ENCODE measurements around the gene MCF2.
A peak's percentile ranks its signal among the peaks of the same experiment; 100 is the strongest.

MCF2 gene

DNA sequence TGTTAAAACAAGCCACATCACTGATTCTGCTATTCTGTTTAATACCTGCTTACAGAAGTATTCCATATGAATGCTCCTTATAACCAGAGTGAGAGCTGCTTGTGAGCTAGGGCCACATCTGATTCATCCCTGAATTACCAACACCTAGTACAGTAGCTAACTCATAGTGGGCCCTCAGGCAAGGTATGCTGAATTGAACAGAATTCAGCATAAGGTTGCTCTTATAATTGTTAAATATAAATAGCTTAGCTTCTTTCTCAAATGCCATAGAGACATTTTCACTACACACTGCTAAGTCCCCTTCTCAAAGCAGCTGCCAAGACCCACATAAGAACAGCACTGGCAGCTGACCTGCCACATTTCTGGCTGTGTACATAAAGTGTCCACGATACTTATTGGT lies 27.0 kb upstream of the MCF2 start:
- TF ChIP-seq, protein P1, sequence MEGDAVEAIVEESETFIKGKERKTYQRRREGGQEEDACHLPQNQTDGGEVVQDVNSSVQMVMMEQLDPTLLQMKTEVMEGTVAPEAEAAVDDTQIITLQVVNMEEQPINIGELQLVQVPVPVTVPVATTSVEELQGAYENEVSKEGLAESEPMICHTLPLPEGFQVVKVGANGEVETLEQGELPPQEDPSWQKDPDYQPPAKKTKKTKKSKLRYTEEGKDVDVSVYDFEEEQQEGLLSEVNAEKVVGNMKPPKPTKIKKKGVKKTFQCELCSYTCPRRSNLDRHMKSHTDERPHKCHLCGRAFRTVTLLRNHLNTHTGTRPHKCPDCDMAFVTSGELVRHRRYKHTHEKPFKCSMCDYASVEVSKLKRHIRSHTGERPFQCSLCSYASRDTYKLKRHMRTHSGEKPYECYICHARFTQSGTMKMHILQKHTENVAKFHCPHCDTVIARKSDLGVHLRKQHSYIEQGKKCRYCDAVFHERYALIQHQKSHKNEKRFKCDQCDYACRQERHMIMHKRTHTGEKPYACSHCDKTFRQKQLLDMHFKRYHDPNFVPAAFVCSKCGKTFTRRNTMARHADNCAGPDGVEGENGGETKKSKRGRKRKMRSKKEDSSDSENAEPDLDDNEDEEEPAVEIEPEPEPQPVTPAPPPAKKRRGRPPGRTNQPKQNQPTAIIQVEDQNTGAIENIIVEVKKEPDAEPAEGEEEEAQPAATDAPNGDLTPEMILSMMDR (conservative IDR thresholded peaks at IDR 0.05; ENCODE audit: low read depth, low read length), result no peak
- no peak overlapping the region for H3K4me3 ChIP-seq (ENCODE audit: low read length)
- DNase-seq (ENCODE audit: low read depth), result no peak

DNA sequence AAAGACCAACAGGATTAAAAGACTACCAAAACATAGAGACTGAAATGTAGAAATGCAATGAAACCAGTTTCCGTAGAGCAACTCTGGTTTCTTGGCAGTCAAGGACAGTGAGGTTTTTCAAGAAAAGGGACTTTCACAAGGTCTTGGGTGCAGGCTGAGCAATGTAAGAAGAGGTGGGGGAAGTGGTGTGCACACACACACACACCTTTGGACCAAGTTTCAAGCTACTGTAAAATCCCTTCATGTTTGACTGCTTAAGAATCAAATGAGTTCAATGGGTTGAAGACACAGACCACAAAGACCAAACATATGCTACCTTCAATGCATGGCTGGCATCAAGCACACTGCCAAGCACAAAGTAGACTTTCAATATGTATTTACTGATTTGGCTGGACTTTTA lies 17.8 kb upstream of the MCF2 start:
- H3K4me3 ChIP-seq (ENCODE audit: low read length), result no peak overlapping the region
- TF ChIP-seq, protein P1 (conservative IDR thresholded peaks at IDR 0.05; ENCODE audit: low read depth, low read length), result no peak
- DNase-seq (ENCODE audit: low read depth), result no peak

DNA sequence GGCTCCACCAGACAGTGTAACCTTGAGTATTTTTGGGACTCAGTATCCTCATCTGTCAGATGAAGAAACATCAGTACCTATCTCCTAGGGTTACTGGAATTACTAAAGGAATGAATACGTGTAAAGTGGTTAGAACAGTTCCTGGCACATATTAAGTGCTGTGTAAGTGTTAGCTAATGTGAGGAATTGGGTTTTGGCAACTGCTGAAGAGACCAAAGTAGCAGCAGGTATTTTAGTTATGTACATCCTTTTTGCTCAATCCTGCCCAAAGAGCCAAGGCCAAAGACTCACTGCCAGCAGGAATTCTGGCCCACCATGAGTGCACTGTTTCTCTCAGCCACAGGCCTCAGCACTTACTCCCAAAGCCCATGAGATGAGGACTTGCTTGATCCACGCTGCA lies 16.7 kb upstream of the MCF2 start:
- no peak for DNase-seq (ENCODE audit: low read depth)
- TF ChIP-seq, protein P1 (conservative IDR thresholded peaks at IDR 0.05; ENCODE audit: low read depth, low read length), result no peak
- no peak overlapping the region for H3K4me3 ChIP-seq (ENCODE audit: low read length)

DNA sequence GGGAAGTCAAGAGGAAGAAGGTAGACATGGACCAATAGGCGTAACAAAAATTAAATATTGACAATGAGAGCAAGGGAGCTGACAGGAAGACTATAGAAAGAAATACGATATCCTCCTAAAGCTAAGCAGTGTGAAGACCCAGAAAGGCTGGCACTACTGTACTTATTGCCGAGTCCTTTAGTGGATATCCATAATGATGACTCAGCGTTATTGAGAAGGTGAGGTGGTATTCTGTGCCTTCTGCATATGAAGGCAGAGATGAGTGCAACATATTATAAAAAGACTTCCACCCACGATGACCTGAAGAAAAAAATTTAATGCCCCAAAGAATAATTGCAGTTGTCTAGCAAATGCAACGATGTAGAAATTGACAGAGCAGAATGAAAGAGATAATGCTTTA lies 13.0 kb upstream of the MCF2 start:
- TF ChIP-seq, protein P1 (conservative IDR thresholded peaks at IDR 0.05; ENCODE audit: low read depth, low read length), result no peak
- no peak for DNase-seq (ENCODE audit: low read depth)
- H3K4me3 ChIP-seq (ENCODE audit: low read length), result no peak overlapping the region

DNA sequence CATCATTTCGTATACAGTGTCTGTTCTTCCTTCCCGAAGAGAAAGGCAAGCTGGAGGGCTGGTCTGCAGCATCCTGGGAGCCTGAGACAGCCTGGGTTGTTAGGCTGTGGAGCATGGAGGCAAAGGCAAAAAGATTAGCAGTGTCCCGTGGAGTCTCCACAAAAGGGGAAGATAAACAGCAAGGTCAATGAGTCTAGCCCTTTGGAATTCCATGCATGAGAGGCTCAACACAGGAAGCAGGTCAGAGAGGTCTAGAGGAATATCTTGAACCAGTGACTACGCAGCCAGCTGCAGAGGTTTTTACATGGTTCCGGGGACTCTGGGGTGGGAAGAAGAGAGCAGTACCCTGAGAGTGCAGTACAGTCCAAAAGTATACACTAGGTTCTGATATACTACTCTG lies 12.2 kb upstream of the MCF2 start:
- TF ChIP-seq, protein P1 (conservative IDR thresholded peaks at IDR 0.05; ENCODE audit: low read depth, low read length), result no peak
- peak; percentile 25 for DNase-seq (ENCODE audit: low read depth)
- H3K4me3 ChIP-seq (ENCODE audit: low read length), result no peak overlapping the region

DNA sequence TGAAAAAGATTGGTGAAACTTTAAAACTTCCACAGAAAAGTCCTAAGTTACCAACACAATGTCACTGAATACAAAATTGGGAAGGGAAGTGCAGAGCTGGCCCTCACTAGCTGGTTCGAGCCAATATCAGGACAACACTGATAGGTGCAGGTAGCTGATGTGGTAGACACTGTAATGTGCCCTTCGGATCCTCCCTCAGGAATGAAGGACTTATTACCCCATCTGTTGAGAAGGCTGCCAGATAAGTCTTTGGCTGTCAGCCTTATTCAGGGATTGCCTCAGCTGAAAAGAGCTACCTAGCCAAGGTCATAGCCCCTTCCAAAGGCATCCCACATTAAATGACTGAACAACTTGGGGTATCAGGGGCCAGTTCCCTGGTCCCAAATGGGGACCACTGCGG lies 5.3 kb downstream of the MCF2 start:
- H3K4me3 ChIP-seq (ENCODE audit: low read length), result no peak overlapping the region
- no peak for DNase-seq (ENCODE audit: low read depth)
- TF ChIP-seq, protein P1 (conservative IDR thresholded peaks at IDR 0.05; ENCODE audit: low read depth, low read length), result no peak

DNA sequence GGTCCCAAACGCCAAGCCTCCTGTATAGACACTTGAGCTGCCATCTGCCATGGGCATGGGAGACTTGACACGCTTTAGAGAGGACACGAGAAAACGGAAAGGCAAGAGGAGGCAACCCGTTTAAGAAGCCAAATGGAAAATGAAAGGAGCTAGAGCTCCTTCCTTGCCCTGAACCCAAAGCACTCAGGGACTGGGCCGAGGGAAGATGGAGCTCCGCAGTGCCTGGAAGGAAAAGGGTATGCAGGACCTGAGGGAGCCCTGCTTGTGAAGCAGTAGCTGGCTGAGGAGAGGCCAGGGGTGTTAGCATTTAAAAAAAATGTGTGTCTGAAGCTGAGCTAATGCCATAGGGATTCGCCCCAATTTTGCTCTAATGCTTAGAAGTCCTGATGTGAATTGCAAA lies 15.1 kb downstream of the MCF2 start:
- DNase-seq (ENCODE audit: low read depth), result no peak
- H3K4me3 ChIP-seq (ENCODE audit: low read length), result no peak overlapping the region
- TF ChIP-seq, protein P1 (conservative IDR thresholded peaks at IDR 0.05; ENCODE audit: low read depth, low read length), result no peak

All from retinal pigment epithelial cell (primary cell).